ENCODE data around the gene CIAPIN1.

Gene CIAPIN1

DNA sequence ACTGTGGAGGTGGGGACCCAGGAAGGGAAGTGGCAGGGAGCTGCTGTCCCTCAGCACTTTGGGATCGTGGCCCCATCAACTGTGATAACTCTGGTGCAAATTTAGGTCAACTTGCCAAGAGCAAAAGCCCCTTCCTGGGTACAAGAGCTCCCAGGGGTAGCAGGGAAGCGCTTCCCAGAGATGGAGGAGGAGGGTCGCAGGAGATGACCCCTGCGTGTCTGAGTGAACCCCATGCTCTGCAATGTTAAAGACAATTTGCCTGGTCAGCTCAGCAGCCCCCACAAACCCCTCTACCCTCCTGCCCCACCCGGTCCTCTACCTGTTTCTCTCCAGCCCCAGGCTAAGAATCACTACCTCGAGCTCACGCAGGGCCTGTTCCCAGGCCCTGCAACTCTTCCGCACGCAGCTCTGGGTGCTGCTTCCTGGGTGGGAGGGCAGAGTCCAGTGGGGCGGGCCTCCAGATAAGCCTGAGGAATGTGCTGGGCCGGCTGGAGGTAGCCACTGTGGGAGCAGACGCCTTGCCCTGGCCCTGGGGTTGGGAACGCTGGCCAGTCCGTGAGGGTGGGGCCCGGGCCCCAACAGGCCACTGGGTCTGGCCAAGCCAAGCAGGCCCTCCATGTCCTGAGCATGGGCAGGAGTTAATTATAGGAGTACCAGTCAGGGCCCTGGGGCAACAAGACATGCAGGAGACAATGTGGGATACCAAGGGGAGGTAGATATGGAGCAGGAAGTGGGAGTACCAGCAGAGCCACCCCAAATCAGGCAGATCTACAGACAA, 33.0 kb upstream of the CIAPIN1 start:
- TF ChIP-seq, protein P1, sequence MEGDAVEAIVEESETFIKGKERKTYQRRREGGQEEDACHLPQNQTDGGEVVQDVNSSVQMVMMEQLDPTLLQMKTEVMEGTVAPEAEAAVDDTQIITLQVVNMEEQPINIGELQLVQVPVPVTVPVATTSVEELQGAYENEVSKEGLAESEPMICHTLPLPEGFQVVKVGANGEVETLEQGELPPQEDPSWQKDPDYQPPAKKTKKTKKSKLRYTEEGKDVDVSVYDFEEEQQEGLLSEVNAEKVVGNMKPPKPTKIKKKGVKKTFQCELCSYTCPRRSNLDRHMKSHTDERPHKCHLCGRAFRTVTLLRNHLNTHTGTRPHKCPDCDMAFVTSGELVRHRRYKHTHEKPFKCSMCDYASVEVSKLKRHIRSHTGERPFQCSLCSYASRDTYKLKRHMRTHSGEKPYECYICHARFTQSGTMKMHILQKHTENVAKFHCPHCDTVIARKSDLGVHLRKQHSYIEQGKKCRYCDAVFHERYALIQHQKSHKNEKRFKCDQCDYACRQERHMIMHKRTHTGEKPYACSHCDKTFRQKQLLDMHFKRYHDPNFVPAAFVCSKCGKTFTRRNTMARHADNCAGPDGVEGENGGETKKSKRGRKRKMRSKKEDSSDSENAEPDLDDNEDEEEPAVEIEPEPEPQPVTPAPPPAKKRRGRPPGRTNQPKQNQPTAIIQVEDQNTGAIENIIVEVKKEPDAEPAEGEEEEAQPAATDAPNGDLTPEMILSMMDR (IDR thresholded peaks at IDR 0.05; ENCODE audit: low read depth, low read length, missing control alignments): no peak
- DNase-seq (ENCODE audit: low read depth): no peak
- in situ Hi-C loops (cut with HindIII; ENCODE audit: low sequenced_read_pairs): no loop called here
- peak overlapping the region; percentile 46 for H3K4me3 ChIP-seq (ENCODE audit: low read depth, low read length)

DNA sequence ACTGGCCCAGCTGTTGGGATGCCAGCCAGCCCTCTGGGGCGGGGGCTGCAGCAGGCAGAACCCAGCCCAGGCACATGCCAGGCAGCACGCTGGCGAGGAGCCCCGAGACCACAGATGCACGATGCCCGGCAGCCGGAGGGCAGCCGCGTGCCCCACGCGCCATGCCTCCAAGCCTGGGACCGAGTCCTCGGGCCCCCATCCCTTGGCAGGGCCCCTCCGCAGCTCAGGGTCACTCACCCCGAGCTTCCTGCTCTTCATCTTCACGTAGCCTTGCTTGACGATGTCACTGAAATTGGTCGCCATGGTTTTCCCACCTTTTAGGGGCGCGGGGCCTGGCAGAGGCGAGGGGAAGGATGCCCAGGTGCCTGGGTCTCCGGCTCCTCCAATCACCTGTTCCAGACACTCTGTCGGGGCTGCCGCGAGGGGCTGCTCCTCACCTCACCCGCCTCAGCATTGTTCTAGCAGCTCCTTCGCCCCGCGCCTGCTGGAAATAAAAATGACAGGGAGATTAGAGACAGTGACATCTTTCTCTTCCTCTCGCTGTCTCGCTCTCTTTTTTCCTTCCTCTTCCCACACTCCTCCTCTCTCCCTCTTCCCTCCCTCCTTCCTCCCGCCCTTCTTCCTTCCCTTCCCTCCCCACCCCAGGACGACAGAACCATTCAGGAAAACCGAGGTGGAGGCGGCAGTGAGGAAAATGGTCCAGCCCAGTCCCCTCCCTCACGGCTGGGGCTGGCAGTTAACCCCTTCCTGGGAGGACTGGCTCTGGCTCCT, 32.2 kb upstream of the CIAPIN1 start:
- TF ChIP-seq, protein P1 (IDR thresholded peaks at IDR 0.05; ENCODE audit: low read depth, low read length, missing control alignments): no peak
- in situ Hi-C loops (cut with HindIII; ENCODE audit: low sequenced_read_pairs): no loop called here
- H3K4me3 ChIP-seq (ENCODE audit: low read depth, low read length): peak overlapping the region; percentile 46
- no peak for DNase-seq (ENCODE audit: low read depth)

DNA sequence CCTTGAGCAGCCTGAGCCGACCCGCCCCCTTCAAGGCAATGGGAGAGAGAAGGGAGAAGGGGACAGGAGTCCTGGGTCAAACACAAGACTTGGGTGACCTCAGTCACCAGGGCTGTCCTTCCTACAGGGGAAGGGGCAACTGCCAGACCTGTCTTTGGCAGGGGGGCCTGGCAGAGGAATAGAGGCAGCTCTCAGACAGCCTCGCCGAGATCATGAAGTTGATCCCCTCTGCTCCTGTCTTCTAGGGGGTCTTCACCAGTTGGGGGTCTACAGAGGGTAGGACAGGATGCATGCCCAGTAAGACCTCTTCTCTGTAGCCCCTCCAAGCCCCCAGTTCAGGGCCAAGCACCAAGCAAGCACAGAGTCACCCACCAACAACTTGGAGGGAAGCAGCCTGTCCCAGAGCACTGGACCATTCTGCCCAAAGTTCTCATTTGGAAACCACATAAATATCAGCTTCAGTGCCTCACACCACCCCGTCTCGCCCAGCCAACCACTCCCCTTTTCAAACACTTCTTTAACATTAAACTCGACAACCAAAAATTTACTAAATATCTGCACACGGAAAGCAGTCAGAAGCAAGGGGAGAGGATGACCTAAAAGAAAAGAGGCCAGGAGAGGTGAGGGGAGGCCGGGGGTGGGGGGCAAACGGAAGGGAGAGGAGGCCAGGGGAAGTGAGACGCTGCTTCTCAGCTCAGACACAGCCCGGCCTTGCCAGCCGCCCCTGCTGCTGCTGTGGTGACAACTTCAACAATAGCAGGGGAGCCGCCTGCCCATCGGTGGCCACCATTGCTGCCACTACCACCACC, 31.4 kb upstream of the CIAPIN1 start:
- in situ Hi-C loops (cut with HindIII; ENCODE audit: low sequenced_read_pairs): no loop called here
- peak overlapping the region; percentile 46 for H3K4me3 ChIP-seq (ENCODE audit: low read depth, low read length)
- DNase-seq (ENCODE audit: low read depth): no peak
- TF ChIP-seq, protein P1 (IDR thresholded peaks at IDR 0.05; ENCODE audit: low read depth, low read length, missing control alignments): no peak

DNA sequence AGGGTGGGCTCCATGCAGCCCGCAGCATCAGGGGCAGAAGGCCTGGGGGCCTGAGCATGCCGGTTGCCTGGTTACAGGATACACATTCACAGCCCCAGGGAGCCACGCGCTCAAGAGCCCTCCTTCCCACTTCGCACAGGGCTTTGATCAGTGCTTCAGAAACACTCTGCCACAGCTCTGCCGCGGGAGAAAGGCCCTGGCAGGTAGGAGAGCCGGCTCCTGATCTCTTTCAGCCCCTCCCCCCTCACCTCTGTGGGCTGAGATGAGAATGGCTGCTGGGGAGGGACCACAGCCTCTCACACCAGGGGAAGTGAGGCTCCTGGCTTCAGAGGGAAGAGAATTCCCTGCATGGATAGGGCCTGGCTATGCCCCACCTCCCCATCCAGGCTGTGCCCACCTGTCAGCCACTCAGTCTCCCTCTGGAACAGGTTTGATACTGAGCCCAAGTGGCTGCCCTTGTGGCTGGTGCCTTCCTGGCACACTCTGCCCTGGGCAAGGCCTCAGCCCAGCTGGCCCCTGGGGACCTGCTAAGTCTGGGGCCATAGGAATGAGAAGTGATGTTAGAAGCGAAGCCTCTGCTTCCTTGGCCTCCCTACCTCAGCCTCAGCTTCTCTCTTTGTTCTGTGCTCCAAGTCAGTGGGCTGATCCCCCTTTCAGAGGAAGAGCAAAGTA, 30.5 kb upstream of the CIAPIN1 start:
- no peak for DNase-seq (ENCODE audit: low read depth)
- in situ Hi-C loops (cut with HindIII; ENCODE audit: low sequenced_read_pairs): no loop called here
- H3K4me3 ChIP-seq (ENCODE audit: low read depth, low read length): no peak overlapping the region
- TF ChIP-seq, protein P1 (IDR thresholded peaks at IDR 0.05; ENCODE audit: low read depth, low read length, missing control alignments): no peak

DNA sequence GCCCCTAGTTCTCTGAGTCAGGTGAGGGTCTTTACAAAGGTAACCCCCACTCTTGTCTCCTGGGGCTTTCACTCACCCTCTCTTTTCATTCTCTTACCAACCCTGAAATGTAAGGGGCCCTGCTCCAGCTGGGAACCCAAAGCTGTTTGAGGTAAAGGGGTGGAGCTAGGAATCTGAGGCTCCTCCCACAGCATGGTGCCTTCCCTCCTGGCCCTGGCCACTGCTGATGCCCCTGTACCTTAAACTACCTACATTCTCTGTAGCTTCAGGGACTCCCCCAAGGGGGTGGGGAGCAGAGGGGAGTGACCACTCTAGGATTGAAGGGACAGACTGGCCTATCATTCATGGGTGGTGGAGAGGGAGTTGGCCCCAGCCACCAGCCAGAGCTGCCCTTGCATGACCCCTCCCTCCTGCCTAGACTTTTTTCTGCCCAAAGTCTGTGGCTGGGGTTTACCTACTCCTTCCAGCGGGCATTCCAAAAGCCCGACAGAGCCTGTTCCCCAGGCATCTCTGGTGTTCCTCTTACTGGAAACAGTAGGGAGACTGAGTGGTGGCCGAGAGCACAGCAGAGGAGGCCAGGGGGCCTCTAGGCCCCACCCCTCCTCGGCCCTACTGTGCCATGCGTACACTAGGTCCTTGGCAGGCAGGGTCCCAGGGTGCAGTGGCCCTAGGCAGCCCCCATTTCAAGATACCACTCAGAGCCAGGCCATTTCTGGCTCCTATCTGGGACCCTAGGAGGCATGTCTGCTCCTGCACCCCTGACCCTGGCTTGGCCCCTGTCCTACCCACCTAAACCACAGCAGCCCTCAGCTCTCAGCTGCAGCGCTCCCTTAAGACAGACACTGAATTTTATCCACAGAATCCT, 29.6 kb upstream of the CIAPIN1 start:
- no peak overlapping the region for H3K4me3 ChIP-seq (ENCODE audit: low read depth, low read length)
- peak; percentile 27 for DNase-seq (ENCODE audit: low read depth)
- TF ChIP-seq, protein P1 (IDR thresholded peaks at IDR 0.05; ENCODE audit: low read depth, low read length, missing control alignments): no peak
- in situ Hi-C loops (cut with HindIII; ENCODE audit: low sequenced_read_pairs): no loop called here

Data from astrocyte of the cerebellum (primary cell).